Measurements from ENCODE around the gene PLXDC2. TPM values are rescaled to one million over a fixed set of nuclear protein-coding genes. Genes with fewer than 3 reads are reported as not detected.
A peak's percentile ranks its signal among the peaks of the same experiment; 100 is the strongest.
"Not testable (repeated sequence)": the region's sequence is repeated elsewhere in the genome, so short reads cannot be mapped to it uniquely, and the experiment has no call there.

Gene PLXDC2
- total RNA-seq, 2 donors from 2014 or later, result 19.5 to 26.4 TPM

GRCh38 chr10:20181434-20181833, 365.2 kb downstream of the PLXDC2 start:
- Mint-ChIP-seq H3K9me3 (no peaks in the 10 kb centered on the region), H3K27me3 (ENCODE audit: insufficient read depth) (no peaks in the 10 kb centered on the region), H3K36me3 (ENCODE audit: low read depth) (peaks cover 5% of the 10 kb centered on the region), H3K4me1 (peaks cover 23% of the 10 kb centered on the region), H3K4me3 (no peak overlapping the region), H3K27ac (no peak overlapping the region)
- no peaks in the 10 kb centered on the region for H3K4me1 ChIP-seq (ENCODE audit: control insufficient read depth, insufficient read depth, low read length)
- 87 to 94% methylated on average over 5 of the region's 5 CpGs for WGBS, 2 experiments (ENCODE audit: insufficient coverage in 1 of 2, insufficient read length in 1 of 2)
- no peaks in the 10 kb centered on the region for H3K9me3 ChIP-seq (ENCODE audit: control insufficient read depth, low read length)
- peaks cover 4% of the 10 kb centered on the region for H3K27me3 ChIP-seq (ENCODE audit: control insufficient read depth, insufficient read depth, low read length, poor library complexity, severe bottlenecking)
- no peak for TF ChIP-seq CTCF (conservative IDR thresholded peaks at IDR 0.05)
- no peak for DNase-seq
- no peaks in the 10 kb centered on the region for H3K36me3 ChIP-seq (ENCODE audit: control insufficient read depth, insufficient read depth, low read length)
- no peak overlapping the region for H3K9ac ChIP-seq (ENCODE audit: extremely low read depth, low read length, poor library complexity, severe bottlenecking)
- no peak overlapping the region for H3K27ac ChIP-seq (ENCODE audit: low read depth, low read length)
- H3K4me3 ChIP-seq (ENCODE audit: low read length), result no peak overlapping the region

GRCh38 chr10:20185116-20185515, 368.9 kb downstream of the PLXDC2 start:
- Mint-ChIP-seq H3K27ac (no peak overlapping the region), H3K4me3 (no peak overlapping the region), H3K9me3 (peaks cover 1% of the 10 kb centered on the region), H3K4me1 (peaks cover 19% of the 10 kb centered on the region), H3K27me3 (ENCODE audit: insufficient read depth) (no peaks in the 10 kb centered on the region), H3K36me3 (ENCODE audit: low read depth) (peaks cover 6% of the 10 kb centered on the region)
- Histone ChIP-seq H3K4me1 (ENCODE audit: control insufficient read depth, insufficient read depth, low read length) (no peaks in the 10 kb centered on the region), H3K9me3 (ENCODE audit: control insufficient read depth, low read length) (no peaks in the 10 kb centered on the region), H3K27me3 (ENCODE audit: control insufficient read depth, insufficient read depth, low read length, poor library complexity, severe bottlenecking) (no peaks in the 10 kb centered on the region), H3K9ac (ENCODE audit: extremely low read depth, low read length, poor library complexity, severe bottlenecking) (no peak overlapping the region), H3K4me3 (ENCODE audit: low read length) (no peak overlapping the region), H3K36me3 (ENCODE audit: control insufficient read depth, insufficient read depth, low read length) (no peaks in the 10 kb centered on the region), H3K27ac (ENCODE audit: low read depth, low read length) (no peak overlapping the region)
- DNase-seq, result no peak
- no peak for TF ChIP-seq CTCF (conservative IDR thresholded peaks at IDR 0.05)

GRCh38 chr10:20191392-20191791, 375.2 kb downstream of the PLXDC2 start:
- 42 to 60% methylated on average over 1 of the region's 3 CpGs for WGBS, 2 experiments (ENCODE audit: insufficient coverage in 1 of 2, insufficient read length in 1 of 2)
- H3K27me3 ChIP-seq (ENCODE audit: control insufficient read depth, insufficient read depth, low read length, poor library complexity, severe bottlenecking); H3K9ac ChIP-seq (ENCODE audit: extremely low read depth, low read length, poor library complexity, severe bottlenecking); H3K9me3 ChIP-seq (ENCODE audit: control insufficient read depth, low read length); H3K9me3 Mint-ChIP-seq; H3K4me3 Mint-ChIP-seq; H3K27ac ChIP-seq (ENCODE audit: low read depth, low read length); H3K4me1 ChIP-seq (ENCODE audit: control insufficient read depth, insufficient read depth, low read length); H3K27me3 Mint-ChIP-seq (ENCODE audit: insufficient read depth); H3K36me3 ChIP-seq (ENCODE audit: control insufficient read depth, insufficient read depth, low read length); DNase-seq; H3K4me3 ChIP-seq (ENCODE audit: low read length); H3K36me3 Mint-ChIP-seq (ENCODE audit: low read depth): not testable (repeated sequence)
- Mint-ChIP-seq H3K27ac (peak overlapping the region; percentile 72), H3K4me1 (peaks cover 11% of the 10 kb centered on the region)

- no peak for TF ChIP-seq CTCF (conservative IDR thresholded peaks at IDR 0.05)
- H3K4me1 Mint-ChIP-seq, result peaks cover 16% of the 10 kb centered on the region
- 92 to 93% methylated on average over 4 to 6 of the region's 6 CpGs for WGBS, 2 experiments (ENCODE audit: insufficient coverage in 1 of 2, insufficient read length in 1 of 2)
Measured at GRCh38 chr10:20195076-20195475, 378.8 kb downstream of the PLXDC2 start.

More at GRCh38 chr10:20195076-20195475, 378.8 kb downstream of the PLXDC2 start:
- no peaks in the 10 kb centered on the region for H3K4me1 ChIP-seq (ENCODE audit: control insufficient read depth, insufficient read depth, low read length)
- no peaks in the 10 kb centered on the region for H3K36me3 ChIP-seq (ENCODE audit: control insufficient read depth, insufficient read depth, low read length)
- Mint-ChIP-seq H3K9me3 (no peaks in the 10 kb centered on the region), H3K27me3 (ENCODE audit: insufficient read depth) (peaks cover 2% of the 10 kb centered on the region), H3K36me3 (ENCODE audit: low read depth) (no peaks in the 10 kb centered on the region), H3K27ac (no peak overlapping the region), H3K4me3 (no peak overlapping the region)
- H3K27ac ChIP-seq (ENCODE audit: low read depth, low read length), result no peak overlapping the region
- no peaks in the 10 kb centered on the region for H3K27me3 ChIP-seq (ENCODE audit: control insufficient read depth, insufficient read depth, low read length, poor library complexity, severe bottlenecking)
- no peak overlapping the region for H3K9ac ChIP-seq (ENCODE audit: extremely low read depth, low read length, poor library complexity, severe bottlenecking)
- no peak for DNase-seq
- H3K4me3 ChIP-seq (ENCODE audit: low read length), result no peak overlapping the region
- H3K9me3 ChIP-seq (ENCODE audit: control insufficient read depth, low read length), result no peaks in the 10 kb centered on the region
